K562 (cell line): ENCODE data around the gene RAB3GAP2.

Source experiments
- CTCF ChIP-seq, 3 experiments: IDR thresholded peaks in 2 of 3; conservative IDR thresholded peaks in 1 of 3; 2 replicates each; pipeline ENCODE4 v1.5.1; 2011 to 2012; ENCODE audit warnings: low read length in 3 of 3, mild to moderate bottlenecking in 3 of 3, control low read depth in 2 of 3, improper control_type of control experiment in 1 of 3, inconsistent platforms in 1 of 3, low read depth in 1 of 3, mixed read lengths in 1 of 3, moderate library complexity in 1 of 3; ENCODE audit not compliant: insufficient read depth in 2 of 3
- TF ChIP-seq, protein P1 (sequence below): sonication (generic); formaldehyde crosslinking; IDR thresholded peaks from 2 replicates; pipeline ENCODE4 v1.8.1; 2022; ENCODE audit warnings: missing genetic modification reagents

DNA sequence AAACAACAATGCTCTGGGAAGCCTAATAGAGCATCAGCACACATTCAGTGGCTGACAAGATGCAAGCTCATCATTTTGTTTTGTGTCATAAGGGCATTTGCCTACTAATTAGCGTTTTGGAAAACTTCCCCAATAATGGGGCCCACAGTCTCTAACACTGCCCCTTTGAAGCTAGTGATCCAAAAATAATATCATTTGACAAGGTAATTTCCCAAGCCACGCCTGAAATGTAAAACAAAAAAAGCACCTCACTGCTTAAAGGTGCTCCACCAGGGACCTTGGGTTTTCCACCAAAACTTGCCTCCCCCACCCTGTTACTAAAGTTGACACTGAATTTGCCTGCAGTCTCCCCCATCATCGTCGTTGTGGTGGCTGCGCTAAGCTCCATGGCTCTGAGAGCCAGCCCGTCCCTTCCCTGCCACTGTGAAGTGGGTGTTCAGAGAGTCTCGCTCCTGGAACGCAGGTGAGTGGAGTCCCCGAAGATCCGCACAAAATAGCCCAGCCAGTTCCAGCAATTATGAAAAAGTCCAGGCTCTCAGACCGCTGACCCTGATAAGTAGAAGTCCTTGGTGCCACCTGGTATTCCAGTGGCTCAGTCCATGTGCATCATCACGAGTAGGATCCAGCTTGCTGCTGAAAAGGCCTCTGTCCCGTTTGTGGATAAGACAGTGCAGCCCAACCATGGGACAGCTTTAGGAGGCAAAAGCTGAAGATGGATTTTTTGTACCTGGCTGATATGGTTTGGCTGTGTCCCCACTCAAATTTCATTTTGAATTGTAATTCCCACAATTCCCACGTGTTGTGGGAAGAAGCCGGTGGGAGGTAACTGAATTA lies 52.2 kb downstream of the RAB3GAP2 start:
- TF ChIP-seq, protein P1, sequence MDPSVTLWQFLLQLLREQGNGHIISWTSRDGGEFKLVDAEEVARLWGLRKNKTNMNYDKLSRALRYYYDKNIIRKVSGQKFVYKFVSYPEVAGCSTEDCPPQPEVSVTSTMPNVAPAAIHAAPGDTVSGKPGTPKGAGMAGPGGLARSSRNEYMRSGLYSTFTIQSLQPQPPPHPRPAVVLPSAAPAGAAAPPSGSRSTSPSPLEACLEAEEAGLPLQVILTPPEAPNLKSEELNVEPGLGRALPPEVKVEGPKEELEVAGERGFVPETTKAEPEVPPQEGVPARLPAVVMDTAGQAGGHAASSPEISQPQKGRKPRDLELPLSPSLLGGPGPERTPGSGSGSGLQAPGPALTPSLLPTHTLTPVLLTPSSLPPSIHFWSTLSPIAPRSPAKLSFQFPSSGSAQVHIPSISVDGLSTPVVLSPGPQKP (CRISPR knock-in tag): no peak
- TF ChIP-seq CTCF (IDR thresholded peaks at IDR 0.05 in 2 of 3, conservative IDR thresholded peaks at IDR 0.05 in 1 of 3; ENCODE audit: insufficient read depth in 2 of 3, low read depth in 1 of 3, low read length in 3 of 3): no peak
